K562 (cell line): ENCODE results near the gene FBXW7. TPM values are rescaled to one million over a fixed set of nuclear protein-coding genes. Genes with fewer than 3 reads are reported as not detected.

Experiments
- ATAC-seq: fragments of 200-7000 bp; cut with Tn5 transposase; 3 replicates; pipeline ENCODE4 v1.9.1; 2020; ENCODE audit warnings: moderate library complexity
- BruUV-seq: library from RNA; stranded (reverse); fragments of 400-500 nt; replicated peaks from 2 replicates; lab custom pipeline; 2021; lab: Mats Ljungman, UMichigan
- CTCF ChIA-PET: fragments of 300-600 bp; formaldehyde crosslinking; extraction: SDS; loops from one replicate; lab custom pipeline; 2021; ENCODE audit warnings: low intra/inter-chr PET ratio; lab: Yijun Ruan, JAX
- POLR2A ChIA-PET: fragments of 300-600, 350-650 bp; sonication (Branson Sonifier 250); formaldehyde crosslinking; extraction: SDS; loops from one replicate; lab custom pipeline; 2021; ENCODE audit warnings: antibody characterized with exemption, inconsistent platforms; lab: Yijun Ruan, JAX
- DNase-seq, 4 experiments: peaks; one replicate each; pipeline versions ENCODE4 v3.0.0 to v3.0.0-alpha.2; 2011 to 2018; ENCODE audit warnings: low spot score in 3 of 4, mixed read lengths in 3 of 4; ENCODE audit errors: extremely low read depth in 1 of 4
- FAIRE-seq: peaks from 2 replicates; lab custom pipeline; 2011; peaks lifted over from hg19 to GRCh38; lab: Jason Lieb, UNC
- H2AFZ ChIP-seq: 2 replicates; pipeline ENCODE4 v1.6.0; 2011; ENCODE audit warnings: low read depth, low read length, control low read depth, inconsistent platforms
- H3K27ac ChIP-seq: fragments of 200-600 bp; 3 replicates; pipeline ENCODE4 v1.8.0; 2011; ENCODE audit warnings: low read depth, mild to moderate bottlenecking, control low read depth, inconsistent platforms, low read length, moderate library complexity, mixed read lengths; ENCODE audit errors: extremely low read depth
- H3K27me3 ChIP-seq, 2 experiments: fragments of 300-600 bp in 1 of 2; 2 replicates in 1 of 2; 3 replicates in 1 of 2; pipeline versions ENCODE4 v1.6.0 to v1.8.0; 2011; ENCODE audit warnings: inconsistent platforms in 2 of 2, low read length in 2 of 2, mild to moderate bottlenecking in 1 of 2, mixed read lengths in 1 of 2, moderate library complexity in 1 of 2; ENCODE audit not compliant: control insufficient read depth in 2 of 2, insufficient read depth in 2 of 2
- H3K36me3 ChIP-seq: fragments of 300-600 bp; 3 replicates; pipeline ENCODE4 v1.8.0; 2011; ENCODE audit warnings: mild to moderate bottlenecking, low read length, inconsistent platforms; ENCODE audit not compliant: control insufficient read depth, insufficient read depth
- H3K4me1 ChIP-seq, 2 experiments: fragments of 200-600 bp in 1 of 2; replicated peaks in 1 of 2; 2 replicates in 1 of 2; 3 replicates in 1 of 2; pipeline versions ENCODE4 v1.5.1 to v1.8.0; 2011; ENCODE audit warnings: inconsistent platforms in 2 of 2, low read length in 2 of 2, mild to moderate bottlenecking in 1 of 2, mixed read lengths in 1 of 2, moderate library complexity in 1 of 2; ENCODE audit not compliant: control insufficient read depth in 2 of 2, insufficient read depth in 2 of 2
- H3K4me2 ChIP-seq: 2 replicates; pipeline ENCODE4 v1.6.1; 2011; ENCODE audit warnings: low read length, control low read depth, inconsistent platforms, mixed read lengths; ENCODE audit not compliant: insufficient read depth
- H3K4me3 ChIP-seq: fragments of 200-600 bp; sonication (generic), shearing (Covaris generic); 2 replicates; pipeline ENCODE4 v1.5.1; 2016; ENCODE audit warnings: control low read depth, inconsistent platforms
- H3K79me2 ChIP-seq: fragments of 200-600 bp; 3 replicates; pipeline ENCODE4 v1.8.0; 2011; ENCODE audit warnings: low read length, inconsistent platforms; ENCODE audit not compliant: control insufficient read depth, insufficient read depth
- H3K9ac ChIP-seq, 2 experiments: 2 replicates each; pipeline versions ENCODE4 v1.6.0 to v1.6.1; 2011; ENCODE audit warnings: low read depth in 2 of 2, low read length in 2 of 2, control low read depth in 1 of 2, inconsistent platforms in 1 of 2, mild to moderate bottlenecking in 1 of 2, mixed read lengths in 1 of 2; ENCODE audit not compliant: insufficient read depth in 1 of 2
- H3K9me1 ChIP-seq: one replicate; pipeline ENCODE4 v1.6.0; 2011; ENCODE audit warnings: inconsistent platforms, mild to moderate bottlenecking, low read length, moderate library complexity; ENCODE audit not compliant: control insufficient read depth, insufficient read depth
- H3K9me3 ChIP-seq: replicated peaks from 2 replicates; pipeline ENCODE4 v1.5.1; 2011; ENCODE audit warnings: low read depth, low read length, inconsistent platforms; ENCODE audit not compliant: control insufficient read depth, insufficient read depth
- H4K20me1 ChIP-seq: replicated peaks from 2 replicates; pipeline ENCODE4 v1.6.1; 2011; ENCODE audit warnings: low read length, inconsistent platforms, mixed read lengths; ENCODE audit not compliant: control insufficient read depth, insufficient read depth
- CHAMP1 ChIP-seq: fragments of 450-650 bp; IDR thresholded peaks from 2 replicates; pipeline ENCODE4 v1.6.1; 2016; ENCODE audit warnings: mild to moderate bottlenecking
- ERF ChIP-seq: fragments of 450-650 bp; formaldehyde crosslinking; IDR thresholded peaks from 2 replicates; pipeline ENCODE4 v1.4.0; 2020; ENCODE audit warnings: mild to moderate bottlenecking, mixed read lengths
- EZH2 ChIP-seq: IDR thresholded peaks from 2 replicates; pipeline ENCODE4 v1.6.1; 2012; ENCODE audit warnings: low read depth, mild to moderate bottlenecking, inconsistent platforms, low read length, borderline replicate concordance
- HEY1 ChIP-seq: fragments of 250-450 bp; sonication (Bioruptor Pico); IDR thresholded peaks from 2 replicates; pipeline ENCODE4 v1.5.0; 2020; ENCODE audit warnings: mild to moderate bottlenecking, moderate library complexity, borderline replicate concordance
- KLF1 ChIP-seq: fragments of 450-650 bp; IDR thresholded peaks from 2 replicates; pipeline ENCODE4 v1.6.1; 2016; ENCODE audit warnings: missing genetic modification characterization, missing compliant biosample characterization
- NFYB ChIP-seq: IDR thresholded peaks from 2 replicates; pipeline ENCODE4 v1.6.1; 2011; ENCODE audit warnings: mild to moderate bottlenecking, moderate library complexity; ENCODE audit not compliant: insufficient read length; ENCODE audit errors: extremely low read depth
- PML ChIP-seq: IDR thresholded peaks from 2 replicates; pipeline ENCODE4 v1.6.1; 2012; ENCODE audit warnings: low read length, inconsistent platforms
- RREB1 ChIP-seq: fragments of 250-450 bp; sonication (Bioruptor Pico); IDR thresholded peaks from 2 replicates; pipeline ENCODE4 v1.4.0; 2020
- WGBS: fragments of 100-300 bp; shearing (Covaris generic); methylation state at CpG from one replicate; pipeline ENCODE4 v1.1.6; 2016; ENCODE audit warnings: low coverage, mixed read lengths; ENCODE audit not compliant: insufficient coverage; ENCODE audit errors: missing lambda C conversion rate; 5-methylcytosine and 5-hydroxymethylcytosine counted together
- in situ Hi-C: fragments of 300-500 bp; cut with MboI; formaldehyde crosslinking; loops from 4 replicates; pipeline ENCODE4 v1.15.0; 2018; ENCODE audit warnings: inconsistent platforms, mixed read lengths
- intact Hi-C: fragments of 100-400 bp; cut with micrococcal nuclease; formaldehyde crosslinking; loops from 2 replicates; pipeline ENCODE4 v1.14.2; 2022
- polyA plus RNA-seq, 8 experiments: library from polyadenylated mRNA; depleted of rRNA in 4 of 8; stranded (reverse) in 5 of 8; unstranded in 3 of 8; fragments of >200 nt; fragmentation: Nextera tagmentation in 2 of 8; fragmentation: Illumina TruSeq in 1 of 8; extraction: Ambion mirVana in 2 of 8; extraction: Trizol in 1 of 8; gene quantifications; 2 replicates each; pipeline versions ENCODE4 v1.2.1 to v1.2.3, GENCODE V29; 2011 to 2014; ENCODE audit warnings: inconsistent platforms in 1 of 8, missing spikeins in 1 of 8
- total RNA-seq, 7 experiments: library from RNA; depleted of rRNA in 6 of 7; stranded (reverse); fragments of >200 nt in 6 of 7; fragmentation: Illumina TruSeq in 2 of 7; extraction: Trizol in 2 of 7; gene quantifications; 2 replicates each; pipeline versions ENCODE4 v1.2.1 to v1.2.3, GENCODE V29; 2011 to 2021; ENCODE audit warnings: low replicate concordance in 1 of 7
- TF ChIP-seq, protein P1 (sequence below): fragments of 250-450 bp; sonication (Bioruptor Pico); IDR thresholded peaks from 2 replicates; pipeline ENCODE4 v1.5.1; 2021; ENCODE audit warnings: mild to moderate bottlenecking
- TF ChIP-seq, protein P2 (sequence below), 2 experiments: fragments of 450-650 bp; conservative IDR thresholded peaks; 2 replicates each; pipeline ENCODE4 v1.6.1; 2017; ENCODE audit warnings: mild to moderate bottlenecking in 2 of 2, moderate library complexity in 2 of 2

The FBXW7 gene
- total and polyA plus RNA-seq, 9 of the 15 experiments (the other 6 are each of a cell fraction or from before 2014, with no cell fraction given), result 6.8 to 44.2 (median 16.4) TPM

DNA sequence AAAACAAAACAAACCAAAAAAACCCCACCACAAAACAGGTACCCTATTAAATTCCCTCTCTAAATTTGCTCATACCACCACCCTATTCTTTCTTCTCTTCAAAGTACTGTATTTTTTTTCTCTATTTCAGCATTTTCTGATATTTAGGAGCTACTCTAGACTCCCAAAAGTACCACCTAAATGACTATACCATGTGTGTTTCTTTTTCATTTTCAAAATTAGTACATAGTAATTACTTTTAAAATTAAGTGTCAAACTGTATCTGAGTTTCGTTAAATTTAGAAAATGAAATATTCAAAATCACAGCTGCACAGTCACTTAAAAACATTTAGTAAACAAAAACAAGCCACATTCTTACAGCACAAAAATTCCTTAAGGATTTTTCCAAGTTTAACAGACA lies 161.7 kb downstream of the FBXW7 start:
- no peaks in the 10 kb centered on the region for H3K36me3 ChIP-seq
- no peaks in the 10 kb centered on the region for H3K4me1 ChIP-seq
- H3K4me3 ChIP-seq, result no peak overlapping the region
- H3K4me2 ChIP-seq, result no peak overlapping the region
- no peaks in the 10 kb centered on the region for H4K20me1 ChIP-seq
- H3K9ac ChIP-seq, result no peak overlapping the region
- no peak for DNase-seq
- FAIRE-seq, result no peak
- H3K9me3 ChIP-seq, result no peaks in the 10 kb centered on the region
- ChIA-PET POLR2A (interaction anchor here (1.5 kb wide), 1 partner anchor 8 kb away, joined by 3 read pairs; no protein-coding TSS in a partner anchor), CTCF (no interaction called here)
- WGBS, result 7% methylated on average over 1 of the region's 1 CpG
- H3K27me3 ChIP-seq, result no peaks in the 10 kb centered on the region
- no peaks in the 10 kb centered on the region for H3K79me2 ChIP-seq
- no peak overlapping the region for H2AFZ ChIP-seq
- intact Hi-C loops (no loop called here), in situ Hi-C loops (no loop called here)
- no peak overlapping the region for H3K27ac ChIP-seq
- no peaks in the 10 kb centered on the region for H3K9me1 ChIP-seq
- ATAC-seq, result no peak
- no TSS peak for BruUV-seq
- TF ChIP-seq NFYB (no peak), CHAMP1 (no peak), HEY1 (CRISPR knock-in tag) (no peak), ERF (CRISPR knock-in tag) (no peak), PML (no peak), EZH2 (no peak), KLF1 (tag) (no peak), RREB1 (CRISPR knock-in tag) (no peak)
- TF ChIP-seq, protein P1, sequence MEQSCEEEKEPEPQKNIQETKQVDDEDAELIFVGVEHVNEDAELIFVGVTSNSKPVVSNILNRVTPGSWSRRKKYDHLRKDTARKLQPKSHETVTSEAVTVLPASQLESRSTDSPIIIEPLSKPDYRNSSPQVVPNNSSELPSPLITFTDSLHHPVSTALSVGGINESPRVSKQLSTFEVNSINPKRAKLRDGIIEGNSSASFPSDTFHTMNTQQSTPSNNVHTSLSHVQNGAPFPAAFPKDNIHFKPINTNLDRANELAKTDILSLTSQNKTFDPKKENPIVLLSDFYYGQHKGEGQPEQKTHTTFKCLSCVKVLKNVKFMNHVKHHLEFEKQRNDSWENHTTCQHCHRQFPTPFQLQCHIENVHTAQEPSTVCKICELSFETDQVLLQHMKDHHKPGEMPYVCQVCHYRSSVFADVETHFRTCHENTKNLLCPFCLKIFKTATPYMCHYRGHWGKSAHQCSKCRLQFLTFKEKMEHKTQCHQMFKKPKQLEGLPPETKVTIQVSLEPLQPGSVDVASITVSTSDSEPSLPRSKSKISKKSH (CRISPR knock-in tag), result no peak
- TF ChIP-seq, protein P2, sequence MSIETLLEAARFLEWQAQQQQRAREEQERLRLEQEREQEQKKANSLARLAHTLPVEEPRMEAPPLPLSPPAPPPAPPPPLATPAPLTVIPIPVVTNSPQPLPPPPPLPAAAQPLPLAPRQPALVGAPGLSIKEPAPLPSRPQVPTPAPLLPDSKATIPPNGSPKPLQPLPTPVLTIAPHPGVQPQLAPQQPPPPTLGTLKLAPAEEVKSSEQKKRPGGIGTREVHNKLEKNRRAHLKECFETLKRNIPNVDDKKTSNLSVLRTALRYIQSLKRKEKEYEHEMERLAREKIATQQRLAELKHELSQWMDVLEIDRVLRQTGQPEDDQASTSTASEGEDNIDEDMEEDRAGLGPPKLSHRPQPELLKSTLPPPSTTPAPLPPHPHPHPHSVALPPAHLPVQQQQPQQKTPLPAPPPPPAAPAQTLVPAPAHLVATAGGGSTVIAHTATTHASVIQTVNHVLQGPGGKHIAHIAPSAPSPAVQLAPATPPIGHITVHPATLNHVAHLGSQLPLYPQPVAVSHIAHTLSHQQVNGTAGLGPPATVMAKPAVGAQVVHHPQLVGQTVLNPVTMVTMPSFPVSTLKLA (conservative IDR thresholded peaks at IDR 0.05), result no peak
